Keratinocyte (primary cell): ENCODE results near the gene USP28. TPM values are rescaled to one million over a fixed set of nuclear protein-coding genes. Genes with fewer than 3 reads are reported as not detected.

Experiments used
- DNase-seq: peaks from one replicate; pipeline ENCODE4 v3.0.0-alpha.2; 2011; ENCODE audit warnings: low read depth, missing footprints, low spot score
- FAIRE-seq: peaks from 2 replicates; lab custom pipeline; 2011; peaks lifted over from hg19 to GRCh38; lab: Jason Lieb, UNC
- H2AFZ ChIP-seq: 2 replicates; pipeline ENCODE4 v1.6.0; 2012; ENCODE audit warnings: low read length, control low read depth, inconsistent platforms; ENCODE audit not compliant: control insufficient read depth
- H3K27ac ChIP-seq: 2 replicates; pipeline ENCODE4 v1.5.1; 2011; ENCODE audit warnings: low read length; ENCODE audit not compliant: control insufficient read depth, insufficient read depth
- H3K27me3 ChIP-seq: 3 replicates; pipeline ENCODE4 v1.6.0; 2011; ENCODE audit warnings: low read length; ENCODE audit not compliant: control insufficient read depth, insufficient read depth; ENCODE audit errors: extremely low read depth
- H3K36me3 ChIP-seq, 2 experiments: 2 replicates in 1 of 2; 3 replicates in 1 of 2; pipeline ENCODE4 v1.5.1; 2011; ENCODE audit warnings: low read length in 2 of 2, mild to moderate bottlenecking in 1 of 2; ENCODE audit not compliant: control insufficient read depth in 2 of 2, insufficient read depth in 2 of 2; ENCODE audit errors: extremely low read depth in 1 of 2
- H3K4me1 ChIP-seq: 3 replicates; pipeline ENCODE4 v1.5.1; 2011; ENCODE audit warnings: low read length; ENCODE audit not compliant: control insufficient read depth, insufficient read depth; ENCODE audit errors: extremely low read depth
- H3K4me2 ChIP-seq: 3 replicates; pipeline ENCODE4 v1.6.0; 2011; ENCODE audit warnings: low read depth, low read length; ENCODE audit not compliant: control insufficient read depth, insufficient read depth; ENCODE audit errors: extremely low read depth
- H3K4me3 ChIP-seq, 3 experiments: fragments of 200-600 bp in 1 of 3; sonication (generic) in 1 of 3; 2 replicates in 2 of 3; 3 replicates in 1 of 3; pipeline ENCODE4 v1.5.1; 2011 to 2016; ENCODE audit warnings: low read length in 3 of 3, mild to moderate bottlenecking in 3 of 3, control low read depth in 2 of 3, inconsistent platforms in 1 of 3, low read depth in 1 of 3, mixed read lengths in 1 of 3, mixed run types in 1 of 3, moderate library complexity in 1 of 3; ENCODE audit not compliant: control insufficient read depth in 2 of 3, insufficient read depth in 2 of 3; ENCODE audit errors: extremely low read depth in 1 of 3
- H3K79me2 ChIP-seq: 2 replicates; pipeline ENCODE4 v1.6.0; 2012; ENCODE audit warnings: low read length; ENCODE audit not compliant: control insufficient read depth, insufficient read depth
- H3K9ac ChIP-seq: 3 replicates; pipeline ENCODE4 v1.6.0; 2011; ENCODE audit warnings: low read length; ENCODE audit not compliant: control insufficient read depth, insufficient read depth; ENCODE audit errors: extremely low read depth
- H3K9me1 ChIP-seq: 3 replicates; pipeline ENCODE4 v1.6.0; 2011; ENCODE audit warnings: low read length; ENCODE audit not compliant: control insufficient read depth, insufficient read depth; ENCODE audit errors: extremely low read depth
- H3K9me3 ChIP-seq: 2 replicates; pipeline ENCODE4 v1.5.1; 2012; ENCODE audit warnings: low read depth, low read length; ENCODE audit not compliant: control insufficient read depth
- H4K20me1 ChIP-seq: 3 replicates; pipeline ENCODE4 v1.6.0; 2011; ENCODE audit warnings: low read length; ENCODE audit not compliant: control insufficient read depth, insufficient read depth; ENCODE audit errors: extremely low read depth
- CTCF ChIP-seq, 3 experiments: IDR thresholded peaks in 1 of 3; conservative IDR thresholded peaks in 1 of 3; optimal IDR thresholded peaks in 1 of 3; 2 replicates in 2 of 3; 3 replicates in 1 of 3; pipeline versions ENCODE3 to v1.5.1; 2011; ENCODE audit warnings: low read length in 3 of 3, mild to moderate bottlenecking in 3 of 3, moderate library complexity in 2 of 3, control low read depth in 1 of 3, inconsistent platforms in 1 of 3; ENCODE audit not compliant: insufficient read depth in 2 of 3; ENCODE audit errors: extremely low read depth in 1 of 3
- EZH2 ChIP-seq: IDR thresholded peaks from one replicate; pipeline ENCODE4 v1.6.1; 2012; ENCODE audit warnings: inconsistent platforms, mild to moderate bottlenecking, low read length, moderate library complexity
- dilution Hi-C: fragments of 300-500 bp; cut with MboI; formaldehyde crosslinking; loops from one replicate; pipeline ENCODE4 v1.7.0; 2020; ENCODE audit warnings: low sequenced_read_pairs; ENCODE audit not compliant: extremely low pct_ligation_motif_present
- polyA plus RNA-seq, 5 experiments: library from polyadenylated mRNA; depleted of rRNA in 3 of 5; stranded (reverse) in 3 of 5; stranded (forward) in 1 of 5; unstranded in 1 of 5; fragments of >200 nt; gene quantifications; 1 replicate in 1 of 5; 2 replicates in 3 of 5; 3 replicates in 1 of 5; pipeline versions ENCODE4 v1.2.1 to v1.2.3, GENCODE V29; 2011 to 2012; ENCODE audit warnings: missing spikeins in 2 of 5, low read depth in 1 of 5, low replicate concordance in 1 of 5

USP28 gene
- polyA plus RNA-seq, 1 donor (not counting 4 experiments of a cell fraction or from before 2014, with no cell fraction given) = 37.4 TPM

- no peaks in the 10 kb centered on the region for H3K79me2 ChIP-seq
- dilution Hi-C loops = no loop called here
- no peaks in the 10 kb centered on the region for H3K4me1 ChIP-seq
- no peaks in the 10 kb centered on the region for H4K20me1 ChIP-seq
- peaks cover 0 to 6% of the 10 kb centered on the region in 2 experiments for H3K36me3 ChIP-seq
- H3K9me1 ChIP-seq = no peaks in the 10 kb centered on the region
- DNase-seq (no peak), FAIRE-seq (no peak)
- no peak overlapping the region for H3K4me2 ChIP-seq
- no peak overlapping the region for H3K4me3 ChIP-seq
- H3K9me3 ChIP-seq = no peaks in the 10 kb centered on the region
- H3K27me3 ChIP-seq = no peaks in the 10 kb centered on the region
- no peak overlapping the region for H2AFZ ChIP-seq
- H3K9ac ChIP-seq = no peak overlapping the region
- no peak for TF ChIP-seq EZH2
- TF ChIP-seq CTCF (optimal IDR thresholded peaks at IDR 0.05 in 1 of 3, IDR thresholded peaks at IDR 0.05 in 1 of 3, conservative IDR thresholded peaks at IDR 0.05 in 1 of 3; ENCODE audit: extremely low read depth in 1 of 3, insufficient read depth in 2 of 3, low read length in 3 of 3) = no peak
- no peak overlapping the region for H3K27ac ChIP-seq
These were observed 45.6 kb downstream of the USP28 start for GRCh38 chr11:113829751-113830150.

GRCh38 chr11:113828191-113828590 is 47.2 kb downstream of the USP28 start:
- dilution Hi-C loops = no loop called here
- no peaks in the 10 kb centered on the region for H4K20me1 ChIP-seq
- no peak for FAIRE-seq

More at GRCh38 chr11:113828191-113828590, 47.2 kb downstream of the USP28 start:
- Histone ChIP-seq H3K4me3 (no peak overlapping the region), H3K27me3 (no peaks in the 10 kb centered on the region), H3K36me3 (peaks cover 0 to 6% of the 10 kb centered on the region in 2 experiments), H3K4me1 (no peaks in the 10 kb centered on the region), H3K9ac (no peak overlapping the region), H3K9me1 (no peaks in the 10 kb centered on the region), H3K4me2 (no peak overlapping the region), H3K27ac (no peak overlapping the region), H2AFZ (no peak overlapping the region), H3K79me2 (no peaks in the 10 kb centered on the region), H3K9me3 (no peaks in the 10 kb centered on the region)
- no peak for DNase-seq
- TF ChIP-seq CTCF (optimal IDR thresholded peaks at IDR 0.05 in 1 of 3, IDR thresholded peaks at IDR 0.05 in 1 of 3, conservative IDR thresholded peaks at IDR 0.05 in 1 of 3; ENCODE audit: extremely low read depth in 1 of 3, insufficient read depth in 2 of 3, low read length in 3 of 3) (no peak), EZH2 (no peak)
